ENCODE data around the gene C1GALT1C1. TPM values are rescaled to one million over a fixed set of nuclear protein-coding genes. Genes with fewer than 3 reads are reported as not detected.

Gene C1GALT1C1
- total RNA-seq, 1 experiment from 2014 or later, result 15.4 TPM

- no peak for TF ChIP-seq MAX (IDR thresholded peaks at IDR 0.05)
These were observed 8.8 kb upstream of the C1GALT1C1 start (continued) for GRCh38 chrX:120638619-120639018.

GRCh38 chrX:120625371-120625770 lies 4.5 kb downstream of the C1GALT1C1 start:
- Histone ChIP-seq H2AFZ (ENCODE audit: low read depth, low read length, poor library complexity, severe bottlenecking) (no peak overlapping the region), H3K4me3 (replicated peaks in 1 of 2; ENCODE audit: low read depth in 1 of 2, low read length in 2 of 2) (no peak overlapping the region), H3K27ac (ENCODE audit: low read depth, low read length) (no peak overlapping the region), H3K36me3 (ENCODE audit: control insufficient read depth in 1 of 2, insufficient read depth in 2 of 2, low read length in 2 of 2) (no peaks in the 10 kb centered on the region), H3K4me2 (ENCODE audit: low read length) (no peak overlapping the region), H4K20me1 (ENCODE audit: insufficient read depth) (no peaks in the 10 kb centered on the region), H3K79me2 (ENCODE audit: insufficient read depth, low read length) (peaks cover 18% of the 10 kb centered on the region), H3K9ac (ENCODE audit: low read length) (no peak overlapping the region), H3K4me1 (ENCODE audit: control insufficient read depth in 1 of 2, insufficient read depth in 2 of 2, low read length in 2 of 2) (peaks cover 2 to 9% of the 10 kb centered on the region in 2 experiments; a peak in 3 of 4 replicates), H3K9me3 (ENCODE audit: control insufficient read depth in 1 of 2, insufficient read depth in 1 of 2, low read depth in 1 of 2, low read length in 2 of 2) (no peaks in the 10 kb centered on the region), H3K9me2 (ENCODE audit: insufficient read depth) (no peaks in the 10 kb centered on the region), H3K27me3 (ENCODE audit: insufficient read depth, low read length) (no peaks in the 10 kb centered on the region)
- DNase-seq (ENCODE audit: low read depth, low spot score) (no peak), ATAC-seq (no peak)
- CTCF ChIA-PET, result no interaction called here
- RAD21 ChIA-PET (ENCODE audit: low non-redundant PET in 1 of 2, low total read pairs in 2 of 2, uncharacterized antibody in 2 of 2, unreplicated experiment in 2 of 2), result no interaction called here
- intact Hi-C loops (cut with micrococcal nuclease), result no loop called here
- TF ChIP-seq ATF3 (IDR thresholded peaks at IDR 0.05) (no peak), CEBPB (IDR thresholded peaks at IDR 0.05; ENCODE audit: low read depth) (no peak)
- no TSS peak for BruUV-seq (replicated peaks)
- POLR2A ChIA-PET, result no interaction called here

GRCh38 chrX:120617996-120618630 lies 11.7 kb downstream of the C1GALT1C1 start:
- Histone ChIP-seq H3K27ac (ENCODE audit: low read depth, low read length) (no peak overlapping the region), H3K9ac (ENCODE audit: low read length) (no peak overlapping the region), H3K4me2 (ENCODE audit: low read length) (no peak overlapping the region), H3K36me3 (ENCODE audit: control insufficient read depth in 1 of 2, insufficient read depth in 2 of 2, low read length in 2 of 2) (peaks cover 0 to 10% of the 10 kb centered on the region in 2 experiments; a peak in 1 of 4 replicates), H3K9me3 (ENCODE audit: control insufficient read depth in 1 of 2, insufficient read depth in 1 of 2, low read depth in 1 of 2, low read length in 2 of 2) (no peaks in the 10 kb centered on the region), H3K79me2 (ENCODE audit: insufficient read depth, low read length) (no peaks in the 10 kb centered on the region), H4K20me1 (ENCODE audit: insufficient read depth) (no peaks in the 10 kb centered on the region; the same call in 1 of the 2 replicates), H2AFZ (ENCODE audit: low read depth, low read length, poor library complexity, severe bottlenecking) (no peak overlapping the region), H3K4me3 (replicated peaks in 1 of 2; ENCODE audit: low read depth in 1 of 2, low read length in 2 of 2) (no peak overlapping the region), H3K27me3 (ENCODE audit: insufficient read depth, low read length) (no peaks in the 10 kb centered on the region), H3K4me1 (ENCODE audit: control insufficient read depth in 1 of 2, insufficient read depth in 2 of 2, low read length in 2 of 2) (no peaks in the 10 kb centered on the region), H3K9me2 (ENCODE audit: insufficient read depth) (no peaks in the 10 kb centered on the region)
- no peak for ATAC-seq
- TF ChIP-seq RAD21 (IDR thresholded peaks at IDR 0.05; ENCODE audit: low read depth), result no peak
- TF ChIP-seq FOSL1 (IDR thresholded peaks at IDR 0.05; ENCODE audit: low read depth), result no peak
- no peak for TF ChIP-seq EZH2 (IDR thresholded peaks at IDR 0.05)
- TF ChIP-seq SIN3A (IDR thresholded peaks at IDR 0.05; ENCODE audit: low read depth), result no peak
- TF ChIP-seq POLR2A (IDR thresholded peaks at IDR 0.05; ENCODE audit: borderline replicate concordance, extremely low read depth, insufficient read depth, insufficient read length), result no peak
- TF ChIP-seq REST (IDR thresholded peaks at IDR 0.05; ENCODE audit: low read depth), result no peak
- no peak for TF ChIP-seq ELF1 (IDR thresholded peaks at IDR 0.05; ENCODE audit: borderline replicate concordance, low read depth)
- ChIA-PET POLR2A (no interaction called here), RAD21 (ENCODE audit: low non-redundant PET in 1 of 2, low total read pairs in 2 of 2, uncharacterized antibody in 2 of 2, unreplicated experiment in 2 of 2) (no interaction called here), CTCF (no interaction called here)
- intact Hi-C loops (cut with micrococcal nuclease), result no loop called here
- no peak for DNase-seq (ENCODE audit: low read depth, low spot score)
- no TSS peak for BruUV-seq (replicated peaks)
